ENCODE measurements around the gene IQSEC1.

Gene IQSEC1

GRCh38 chr3:12947504-12948369 lies 125.5 kb downstream of the IQSEC1 start:
- DNase-seq, result no peak

- DNase-seq, result no peak
Measured at GRCh38 chr3:12946649-12947316, 126.4 kb downstream of the IQSEC1 start.

GRCh38 chr3:12946251-12946648 lies 127.0 kb downstream of the IQSEC1 start:
- DNase-seq, result no peak

GRCh38 chr3:12944849-12945248 lies 128.4 kb downstream of the IQSEC1 start:
- peak; percentile 73 for DNase-seq

GRCh38 chr3:12944413-12944812 lies 128.8 kb downstream of the IQSEC1 start:
- peak; percentile 82 for DNase-seq

- DNase-seq, result no peak
Measured at GRCh38 chr3:12943124-12944021, 129.9 kb downstream of the IQSEC1 start.

GRCh38 chr3:12941495-12942023 lies 131.7 kb downstream of the IQSEC1 start:
- DNase-seq, result no peak

- no peak for DNase-seq
Measured at GRCh38 chr3:12940854-12941253, 132.4 kb downstream of the IQSEC1 start.

GRCh38 chr3:12939137-12939536 lies 134.1 kb downstream of the IQSEC1 start:
- DNase-seq, result no peak

GRCh38 chr3:12938258-12938711 lies 134.9 kb downstream of the IQSEC1 start:
- peak; percentile 76 for DNase-seq

- DNase-seq, result no peak
Measured at GRCh38 chr3:12935861-12936830, 137.1 kb downstream of the IQSEC1 start.

GRCh38 chr3:12935023-12935860 lies 138.0 kb downstream of the IQSEC1 start:
- DNase-seq, result no peak

GRCh38 chr3:12934431-12934830 lies 138.8 kb downstream of the IQSEC1 start:
- no peak for DNase-seq

GRCh38 chr3:12933901-12934300 lies 139.3 kb downstream of the IQSEC1 start:
- DNase-seq, result no peak

GRCh38 chr3:12932754-12933153 lies 140.5 kb downstream of the IQSEC1 start:
- DNase-seq, result no peak

GRCh38 chr3:12932347-12932746 lies 140.9 kb downstream of the IQSEC1 start:
- no peak for DNase-seq

- DNase-seq, result no peak
Measured at GRCh38 chr3:12931273-12931905, 141.8 kb downstream of the IQSEC1 start.

- no peak for DNase-seq
Measured at GRCh38 chr3:12929801-12930200, 143.4 kb downstream of the IQSEC1 start.

- DNase-seq, result no peak
Measured at GRCh38 chr3:12926660-12927059, 146.6 kb downstream of the IQSEC1 start.

GRCh38 chr3:12925648-12926047 lies 147.6 kb downstream of the IQSEC1 start:
- DNase-seq, result no peak
